Skeletal muscle satellite cell (primary cell): ENCODE measurements around the gene PLAC1.
A peak's percentile ranks its signal among the peaks of the same experiment; 100 is the strongest.

ENCODE experiments used
- H3K27me3 ChIP-seq: 2 replicates; pipeline ENCODE4 v1.7.0; 2013; ENCODE audit warnings: low read length; ENCODE audit not compliant: control insufficient read depth, insufficient read depth
- H3K36me3 ChIP-seq: 2 replicates; pipeline ENCODE4 v1.7.0; 2013; ENCODE audit warnings: mild to moderate bottlenecking, control low read depth, low read length; ENCODE audit not compliant: insufficient read depth
- H3K4me1 ChIP-seq: 2 replicates; pipeline ENCODE4 v1.7.0; 2013; ENCODE audit warnings: low read length; ENCODE audit not compliant: control insufficient read depth, insufficient read depth
- H3K4me2 ChIP-seq: 2 replicates; pipeline ENCODE4 v1.7.0; 2013; ENCODE audit warnings: mild to moderate bottlenecking, low read length
- H3K4me3 ChIP-seq: 2 replicates; pipeline ENCODE4 v1.7.0; 2013; ENCODE audit warnings: low read length
- H3K9ac ChIP-seq: 2 replicates; pipeline ENCODE4 v1.7.0; 2013; ENCODE audit warnings: mild to moderate bottlenecking, low read depth, low read length, moderate library complexity
- H3K9me3 ChIP-seq: replicated peaks from 2 replicates; pipeline ENCODE4 v1.7.0; 2013; ENCODE audit warnings: mild to moderate bottlenecking, control low read depth, low read length

PLAC1 gene

DNA sequence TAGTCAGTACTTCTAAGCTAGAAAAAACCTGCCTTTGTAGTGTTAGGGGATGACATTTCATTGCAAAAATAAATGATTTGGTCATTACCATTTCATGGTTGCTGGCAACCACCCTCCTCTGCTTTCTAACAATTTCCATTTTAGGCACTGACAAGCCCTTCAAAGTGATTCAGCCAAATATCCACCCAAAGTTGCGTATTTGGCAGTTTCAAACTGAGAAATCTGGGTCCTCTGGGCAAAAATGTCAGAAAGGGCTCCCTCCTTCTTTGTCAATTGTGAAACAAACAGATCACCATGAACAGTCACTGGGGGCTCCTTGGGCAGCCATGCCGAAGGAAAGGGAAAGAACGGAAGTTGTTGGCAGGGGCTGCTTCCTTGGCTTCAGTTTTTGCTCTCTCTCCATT is 33.0 kb downstream of the PLAC1 start:
- Histone ChIP-seq H3K9me3 (no peaks in the 10 kb centered on the region), H3K4me3 (no peak overlapping the region), H3K9ac (no peak overlapping the region), H3K4me2 (peak overlapping the region; percentile 25), H3K36me3 (no peaks in the 10 kb centered on the region), H3K27me3 (no peaks in the 10 kb centered on the region), H3K4me1 (peaks cover 38% of the 10 kb centered on the region)

DNA sequence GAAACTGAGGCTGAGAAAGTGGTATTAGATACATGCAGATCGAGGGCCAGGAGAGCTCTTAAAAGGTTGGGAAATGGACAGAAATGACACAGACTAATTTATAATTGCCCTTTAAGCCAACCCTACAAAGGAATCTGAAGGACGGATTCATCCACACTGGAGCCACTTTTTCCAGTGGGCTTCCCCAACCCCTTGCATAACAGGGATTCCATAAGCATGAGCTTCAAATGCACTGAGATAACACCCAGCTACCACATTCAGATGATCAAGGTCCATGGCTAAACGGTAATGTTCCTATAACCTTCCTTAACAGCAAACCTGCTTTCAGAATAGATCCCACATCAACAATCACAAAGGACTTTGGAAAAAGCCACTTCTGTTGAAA is 34.2 kb downstream of the PLAC1 start:
- Histone ChIP-seq H3K27me3 (no peaks in the 10 kb centered on the region), H3K4me2 (no peak overlapping the region), H3K4me1 (peaks cover 38% of the 10 kb centered on the region), H3K36me3 (no peaks in the 10 kb centered on the region), H3K4me3 (no peak overlapping the region), H3K9ac (no peak overlapping the region), H3K9me3 (no peaks in the 10 kb centered on the region)

DNA sequence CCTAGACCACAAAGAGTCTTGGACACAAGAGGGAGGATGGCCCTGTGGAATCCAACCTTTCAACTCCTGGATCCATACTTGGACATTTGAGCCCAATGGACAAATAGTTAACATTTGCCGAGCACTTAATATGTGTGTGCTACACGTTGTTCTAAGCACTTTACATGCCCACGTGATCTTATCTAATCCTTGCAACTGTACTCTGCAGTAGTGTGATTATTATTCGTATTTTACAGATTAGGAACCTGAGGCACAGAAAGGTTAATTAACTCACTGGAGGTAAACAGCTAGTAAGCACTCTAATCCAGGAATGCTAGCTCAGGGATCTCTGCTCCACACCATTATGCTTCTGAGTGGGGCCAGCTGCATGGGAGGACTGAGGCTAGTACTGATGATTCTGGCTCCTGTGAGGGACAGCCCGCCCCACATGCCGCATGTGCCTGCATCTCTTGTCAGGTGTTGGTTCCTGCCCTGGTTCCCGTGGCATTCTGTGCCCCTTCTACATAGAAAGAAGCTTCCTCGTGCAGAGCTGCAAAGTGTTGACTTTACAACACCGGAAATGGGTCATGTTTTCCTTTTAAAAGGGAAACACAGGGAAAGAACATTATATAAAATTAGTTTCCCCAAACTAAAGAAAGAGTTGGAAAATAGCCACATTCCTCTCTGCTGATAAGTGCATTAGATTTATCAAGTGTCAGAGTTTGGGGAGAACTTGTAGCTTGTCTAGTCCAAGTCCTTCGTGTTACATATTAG is 34.8 kb downstream of the PLAC1 start:
- Histone ChIP-seq H3K36me3 (no peaks in the 10 kb centered on the region), H3K4me2 (no peak overlapping the region), H3K4me1 (peaks cover 38% of the 10 kb centered on the region), H3K27me3 (no peaks in the 10 kb centered on the region), H3K9ac (no peak overlapping the region), H3K4me3 (no peak overlapping the region), H3K9me3 (no peaks in the 10 kb centered on the region)

DNA sequence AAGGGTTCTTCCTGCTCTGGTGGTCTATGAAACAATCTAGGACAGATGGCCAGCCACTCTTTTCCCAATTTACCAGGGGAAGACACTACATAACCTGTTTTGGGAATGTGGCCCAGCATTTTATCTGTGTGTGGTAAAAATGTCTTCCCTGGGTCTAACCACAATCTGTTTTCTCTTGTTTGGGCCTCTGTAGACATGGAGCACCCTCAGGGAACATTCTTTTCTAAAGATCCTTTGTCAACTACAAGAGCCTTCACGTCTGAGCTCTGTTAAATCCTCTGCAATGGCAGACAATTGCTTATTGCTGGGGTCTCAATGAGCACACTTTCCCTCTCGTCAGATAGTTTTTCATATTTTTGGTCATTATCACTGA is 35.5 kb downstream of the PLAC1 start:
- Histone ChIP-seq H3K4me1 (peaks cover 38% of the 10 kb centered on the region), H3K4me3 (no peak overlapping the region), H3K9ac (no peak overlapping the region), H3K27me3 (no peaks in the 10 kb centered on the region), H3K4me2 (peak overlapping the region; percentile 23), H3K36me3 (no peaks in the 10 kb centered on the region), H3K9me3 (no peaks in the 10 kb centered on the region)

DNA sequence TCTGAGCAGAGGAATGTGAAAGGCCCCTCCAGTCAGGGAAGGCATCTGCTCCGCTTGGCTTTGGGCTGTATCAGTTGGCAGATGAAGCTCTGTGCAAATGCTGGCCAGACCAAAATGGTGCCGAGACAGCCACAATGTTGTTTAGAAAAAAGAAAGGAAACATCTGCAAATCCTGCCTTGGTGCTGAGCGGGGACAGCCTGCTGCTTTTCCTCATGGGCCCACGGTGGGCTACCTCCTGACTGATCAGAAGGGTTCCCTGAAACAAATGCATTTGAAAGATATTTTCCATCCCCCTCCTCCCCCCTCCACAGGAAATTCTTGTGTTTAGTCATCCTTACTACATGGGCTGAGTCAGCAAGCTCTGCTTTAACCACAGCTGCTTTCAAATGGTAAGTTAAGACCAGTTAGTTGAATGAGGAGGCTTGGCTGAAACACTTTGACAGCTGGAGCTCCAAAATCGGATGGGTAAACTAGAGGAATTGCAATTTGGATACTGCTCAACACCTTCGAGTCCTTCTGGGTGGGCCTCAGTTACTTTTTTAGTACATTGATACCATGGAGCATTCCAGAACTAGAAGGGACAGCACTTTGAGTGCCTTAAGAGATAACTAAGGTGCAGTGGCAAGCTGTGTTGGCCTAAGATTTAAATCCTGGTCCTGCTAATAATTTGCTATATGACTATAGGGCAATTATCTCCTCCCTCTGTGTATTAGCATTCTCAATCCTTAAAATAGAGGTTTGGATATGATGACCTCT is 36.0 kb downstream of the PLAC1 start:
- peak overlapping the region; percentile 10 for H3K9ac ChIP-seq
- no peaks in the 10 kb centered on the region for H3K9me3 ChIP-seq
- H3K4me1 ChIP-seq, result peaks cover 38% of the 10 kb centered on the region
- peak overlapping the region; percentile 13 for H3K4me3 ChIP-seq
- H3K4me2 ChIP-seq, result peak overlapping the region; percentile 64
- H3K27me3 ChIP-seq, result no peaks in the 10 kb centered on the region
- no peaks in the 10 kb centered on the region for H3K36me3 ChIP-seq

DNA sequence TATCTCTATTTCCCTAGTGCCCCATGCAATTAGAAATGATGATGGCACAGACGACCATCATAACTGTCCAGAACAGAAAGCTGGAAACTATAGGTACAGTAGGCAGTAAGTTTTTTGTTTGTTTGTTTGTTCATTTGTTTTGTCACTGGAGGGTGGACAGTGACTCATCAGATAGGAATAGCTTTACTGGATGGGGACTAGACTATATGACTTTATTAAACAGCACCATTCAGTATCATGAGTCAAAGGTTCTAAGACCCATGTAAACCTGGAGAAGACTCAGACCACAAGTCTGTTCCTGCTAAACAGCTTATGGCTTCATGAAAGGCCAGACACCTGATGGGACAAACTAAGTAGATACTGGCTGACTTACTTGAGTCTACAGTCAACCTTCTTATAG is 38.4 kb downstream of the PLAC1 start:
- Histone ChIP-seq H3K9ac (no peak overlapping the region), H3K4me1 (peaks cover 29% of the 10 kb centered on the region), H3K9me3 (no peaks in the 10 kb centered on the region), H3K4me2 (no peak overlapping the region), H3K27me3 (no peaks in the 10 kb centered on the region), H3K4me3 (no peak overlapping the region), H3K36me3 (no peaks in the 10 kb centered on the region)

DNA sequence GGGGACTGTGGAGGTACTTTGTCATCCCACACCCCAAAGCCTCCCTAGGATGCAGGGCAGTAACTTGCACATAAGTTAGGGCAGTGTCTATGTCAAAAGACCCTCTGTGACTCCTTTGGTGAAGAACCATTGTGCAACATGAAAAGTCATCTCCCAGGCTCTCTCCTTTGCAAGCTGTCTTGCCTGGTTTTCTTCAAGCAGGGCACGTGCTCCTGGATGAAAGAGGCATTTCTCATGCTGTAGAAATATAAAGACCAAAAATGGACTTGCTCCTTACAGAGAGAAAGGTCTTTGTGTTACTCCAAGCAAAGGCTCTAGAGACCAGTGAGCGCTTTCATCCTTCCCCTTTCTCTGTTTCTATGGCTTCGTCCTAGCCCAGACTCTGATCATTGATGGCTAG is 44.9 kb downstream of the PLAC1 start:
- H3K4me3 ChIP-seq, result no peak overlapping the region
- H3K9ac ChIP-seq, result no peak overlapping the region
- H3K4me1 ChIP-seq, result no peaks in the 10 kb centered on the region
- no peaks in the 10 kb centered on the region for H3K36me3 ChIP-seq
- H3K27me3 ChIP-seq, result no peaks in the 10 kb centered on the region
- H3K9me3 ChIP-seq, result no peaks in the 10 kb centered on the region
- H3K4me2 ChIP-seq, result no peak overlapping the region

DNA sequence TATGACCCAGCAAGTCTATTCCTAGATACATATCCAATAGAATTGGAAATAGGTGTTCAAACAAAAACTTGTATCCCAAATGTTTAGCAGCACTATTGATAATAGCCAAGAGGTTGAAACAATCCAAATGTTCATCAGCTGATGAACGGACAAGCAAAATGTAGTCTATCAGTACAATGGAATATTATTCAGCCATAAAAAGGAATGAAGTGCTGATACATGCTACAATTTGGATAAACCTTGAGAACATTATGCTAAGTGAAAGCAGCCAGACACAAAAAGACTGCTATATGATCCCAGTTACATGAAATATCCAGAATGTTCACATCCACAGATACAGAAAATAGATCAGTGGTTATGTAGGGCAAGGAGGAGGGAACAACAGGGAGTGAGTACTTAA is 50.1 kb downstream of the PLAC1 start:
- Histone ChIP-seq H3K36me3 (no peaks in the 10 kb centered on the region), H3K27me3 (no peaks in the 10 kb centered on the region), H3K9ac (no peak overlapping the region), H3K4me3 (no peak overlapping the region), H3K4me1 (peaks cover 19% of the 10 kb centered on the region), H3K4me2 (no peak overlapping the region), H3K9me3 (no peaks in the 10 kb centered on the region)

DNA sequence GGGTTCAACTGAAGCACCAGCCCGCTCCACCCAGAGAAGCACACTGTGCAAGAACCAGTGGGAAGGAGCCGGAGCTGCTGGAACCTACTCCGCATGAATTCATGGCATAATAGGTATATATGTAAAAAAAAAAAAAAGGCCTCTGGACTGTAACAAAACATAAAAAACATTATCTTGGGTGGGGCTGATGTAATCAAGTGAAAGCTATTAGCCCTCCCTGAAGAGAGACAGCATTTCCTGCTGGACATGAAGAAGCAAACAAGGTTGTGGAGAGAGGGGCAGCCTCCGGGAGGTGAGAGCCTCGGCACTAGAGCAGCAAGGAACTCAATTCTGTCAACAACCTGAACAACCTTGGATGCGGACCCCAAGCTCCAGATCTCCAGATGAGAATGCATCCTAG is 50.7 kb downstream of the PLAC1 start:
- Histone ChIP-seq H3K9ac (no peak overlapping the region), H3K36me3 (no peaks in the 10 kb centered on the region), H3K4me2 (no peak overlapping the region), H3K27me3 (no peaks in the 10 kb centered on the region), H3K4me1 (peaks cover 19% of the 10 kb centered on the region), H3K4me3 (no peak overlapping the region), H3K9me3 (no peaks in the 10 kb centered on the region)

DNA sequence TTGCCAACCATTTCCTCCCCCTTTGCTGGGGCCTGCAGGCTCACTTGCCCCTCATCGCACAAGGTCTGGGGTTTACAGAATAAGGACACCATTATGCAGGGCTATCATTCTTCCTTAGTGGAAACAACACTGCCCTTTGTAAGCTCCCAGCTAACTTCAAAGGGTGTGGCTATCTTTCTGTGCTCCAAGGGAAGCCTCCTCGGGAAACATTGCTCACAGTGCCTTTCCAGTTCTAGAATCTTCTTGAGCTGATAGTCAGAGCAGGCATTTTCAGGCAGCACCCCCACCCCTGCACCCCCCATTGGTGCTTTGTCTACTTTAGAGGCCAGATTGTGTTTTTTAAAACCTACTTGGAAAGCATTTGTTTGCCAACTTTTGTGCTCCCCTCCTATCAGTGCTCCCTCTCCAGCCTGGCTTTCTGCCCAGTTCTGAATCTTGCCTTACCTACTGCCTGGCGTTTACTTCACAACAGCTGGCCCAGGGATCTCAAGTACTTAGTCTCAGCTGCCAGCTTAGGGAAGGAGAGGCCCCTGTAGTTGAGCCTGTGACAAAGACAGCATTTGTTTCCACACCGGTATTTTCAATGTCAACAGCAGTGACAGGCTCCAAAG is 53.5 kb downstream of the PLAC1 start:
- no peak overlapping the region for H3K4me2 ChIP-seq
- H3K4me3 ChIP-seq, result no peak overlapping the region
- no peaks in the 10 kb centered on the region for H3K36me3 ChIP-seq
- H3K27me3 ChIP-seq, result no peaks in the 10 kb centered on the region
- H3K4me1 ChIP-seq, result peaks cover 37% of the 10 kb centered on the region
- H3K9me3 ChIP-seq, result no peaks in the 10 kb centered on the region
- peak overlapping the region; percentile 2 for H3K9ac ChIP-seq

DNA sequence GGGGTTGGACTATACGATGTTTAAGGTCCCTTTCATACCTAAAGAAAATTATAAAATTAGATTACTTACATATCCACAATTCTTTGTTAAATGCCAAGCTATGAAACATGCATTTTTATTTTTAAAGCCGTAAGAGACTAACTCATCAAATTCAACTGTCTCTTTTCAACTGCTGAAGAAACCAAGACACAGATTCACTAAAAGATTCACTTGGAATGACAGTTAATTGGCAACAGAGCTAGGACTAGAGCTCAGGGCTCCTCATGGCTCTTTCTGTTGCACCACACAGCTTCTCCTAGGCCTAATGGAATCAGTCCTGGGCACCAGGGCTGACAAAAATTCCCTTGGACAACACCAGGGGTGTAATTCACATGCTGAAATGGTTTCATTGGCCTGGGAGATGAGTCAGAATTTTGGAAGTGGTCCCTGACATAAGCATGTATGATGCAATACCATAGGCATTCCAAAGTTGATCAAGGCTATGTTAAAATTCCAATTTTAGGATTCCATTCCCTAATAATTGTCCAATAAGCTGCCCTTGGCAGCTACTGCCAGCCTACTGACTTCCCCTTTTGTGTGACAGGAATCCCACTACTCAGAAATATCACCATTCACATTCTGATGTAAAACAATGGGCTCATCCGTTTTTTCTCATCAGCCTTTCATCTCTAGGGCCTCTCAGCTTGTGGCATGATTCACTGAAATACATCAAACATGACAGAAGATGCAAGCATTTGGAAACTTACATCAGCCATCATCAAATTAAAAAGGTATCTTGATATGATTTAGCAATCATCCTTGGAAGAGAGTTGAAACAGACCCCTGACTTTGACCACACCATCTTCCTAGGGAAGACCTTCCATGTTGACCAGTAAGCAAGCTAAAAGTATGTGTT is 54.2 kb downstream of the PLAC1 start:
- H3K4me3 ChIP-seq, result no peak overlapping the region
- peaks cover 44% of the 10 kb centered on the region for H3K4me1 ChIP-seq
- peak overlapping the region; percentile 36 for H3K4me2 ChIP-seq
- no peaks in the 10 kb centered on the region for H3K9me3 ChIP-seq
- no peaks in the 10 kb centered on the region for H3K27me3 ChIP-seq
- H3K9ac ChIP-seq, result peak overlapping the region; percentile 2
- H3K36me3 ChIP-seq, result no peaks in the 10 kb centered on the region
